HG03520 (cell line): ENCODE measurements around the gene LPIN1.
A peak's percentile ranks its signal among the peaks of the same experiment; 100 is the strongest.
"Not testable (repeated sequence)": the region's sequence is repeated elsewhere in the genome, so short reads cannot be mapped to it uniquely, and the experiment has no call there.

Experiments used
- ATAC-seq: cut with Tn5 transposase; IDR thresholded peaks from one replicate; pipeline ENCODE4 v1.9.1; 2021; ENCODE audit warnings: mild to moderate bottlenecking, moderate library complexity; ENCODE audit not compliant: unreplicated experiment

Gene LPIN1

GRCh38 chr2:11829324-11829946 lies 83.0 kb downstream of the LPIN1 start:
- peak; percentile 28 for ATAC-seq

- peak; percentile 76 for ATAC-seq
These were observed 83.7 kb downstream of the LPIN1 start for GRCh38 chr2:11829947-11830707.

GRCh38 chr2:11830708-11831301 lies 84.4 kb downstream of the LPIN1 start:
- ATAC-seq = no peak

- no peak for ATAC-seq
These were observed 85.0 kb downstream of the LPIN1 start for GRCh38 chr2:11831415-11831814.

GRCh38 chr2:11832531-11832930 lies 86.1 kb downstream of the LPIN1 start:
- no peak for ATAC-seq

- ATAC-seq = no peak
These were observed 87.2 kb downstream of the LPIN1 start for GRCh38 chr2:11833601-11834000.

GRCh38 chr2:11835403-11835802 lies 89.0 kb downstream of the LPIN1 start:
- no peak for ATAC-seq

GRCh38 chr2:11836647-11837219 lies 90.3 kb downstream of the LPIN1 start:
- ATAC-seq = no peak

GRCh38 chr2:11837875-11838734 lies 91.7 kb downstream of the LPIN1 start:
- ATAC-seq = no peak

GRCh38 chr2:11839916-11840315 lies 93.5 kb downstream of the LPIN1 start:
- no peak for ATAC-seq

- no peak for ATAC-seq
These were observed 95.9 kb downstream of the LPIN1 start for GRCh38 chr2:11842336-11842735.

GRCh38 chr2:11844798-11845197 lies 98.4 kb downstream of the LPIN1 start:
- ATAC-seq = not testable (repeated sequence)

GRCh38 chr2:11847935-11848334 lies 101.5 kb downstream of the LPIN1 start:
- not testable (repeated sequence) for ATAC-seq

- no peak for ATAC-seq
These were observed 103.7 kb downstream of the LPIN1 start for GRCh38 chr2:11850082-11850481.

- no peak for ATAC-seq
These were observed 106.2 kb downstream of the LPIN1 start for GRCh38 chr2:11852526-11853196.

- ATAC-seq = no peak
These were observed 106.8 kb downstream of the LPIN1 start for GRCh38 chr2:11853197-11853588.

- no peak for ATAC-seq
These were observed 108.8 kb downstream of the LPIN1 start for GRCh38 chr2:11855064-11855760.

GRCh38 chr2:11856095-11856494 lies 109.7 kb downstream of the LPIN1 start:
- ATAC-seq = no peak

GRCh38 chr2:11858883-11859282 lies 112.5 kb downstream of the LPIN1 start:
- ATAC-seq = no peak

- not testable (repeated sequence) for ATAC-seq
These were observed 113.5 kb downstream of the LPIN1 start for GRCh38 chr2:11859975-11860374.
